Activated T-cell treated with anti-CD3 and anti-CD28 coated beads for 48 hours (primary cell): ENCODE results near the gene DLG2.
"Not testable (repeated sequence)": the region's sequence is repeated elsewhere in the genome, so short reads cannot be mapped to it uniquely, and the experiment has no call there.

ENCODE experiments used
- DNase-seq: peaks from one replicate; pipeline ENCODE4 v3.0.0-alpha.2; 2020; ENCODE audit warnings: low read depth

The DLG2 gene

GRCh38 chr11:83768489-83768888 lies 1858.7 kb downstream of the DLG2 start:
- no peak for DNase-seq

- no peak for DNase-seq
These were observed 1860.2 kb downstream of the DLG2 start for GRCh38 chr11:83766932-83767331.

- no peak for DNase-seq
These were observed 1862.5 kb downstream of the DLG2 start for GRCh38 chr11:83764643-83765042.

- DNase-seq: no peak
These were observed 1866.2 kb downstream of the DLG2 start for GRCh38 chr11:83760932-83761331.

GRCh38 chr11:83759148-83759547 lies 1868.0 kb downstream of the DLG2 start:
- DNase-seq: no peak

- DNase-seq: no peak
These were observed 1876.1 kb downstream of the DLG2 start for GRCh38 chr11:83751041-83751440.

GRCh38 chr11:83746921-83747585 lies 1880.1 kb downstream of the DLG2 start:
- no peak for DNase-seq

GRCh38 chr11:83744620-83745192 lies 1882.4 kb downstream of the DLG2 start:
- no peak for DNase-seq

- DNase-seq: no peak
These were observed 1890.5 kb downstream of the DLG2 start for GRCh38 chr11:83736684-83737083.

- no peak for DNase-seq
These were observed 1893.0 kb downstream of the DLG2 start for GRCh38 chr11:83734120-83734519.

- DNase-seq: not testable (repeated sequence)
These were observed 1895.9 kb downstream of the DLG2 start for GRCh38 chr11:83731288-83731687.

- no peak for DNase-seq
These were observed 1898.9 kb downstream of the DLG2 start for GRCh38 chr11:83728281-83728680.

GRCh38 chr11:83727251-83727650 lies 1899.9 kb downstream of the DLG2 start:
- no peak for DNase-seq

- no peak for DNase-seq
These were observed 1900.8 kb downstream of the DLG2 start for GRCh38 chr11:83726316-83726715.

- no peak for DNase-seq
These were observed 1901.4 kb downstream of the DLG2 start for GRCh38 chr11:83725728-83726127.

- DNase-seq: no peak
These were observed 1901.9 kb downstream of the DLG2 start for GRCh38 chr11:83725269-83725560.

GRCh38 chr11:83723999-83724398 lies 1903.1 kb downstream of the DLG2 start:
- DNase-seq: no peak

- no peak for DNase-seq
These were observed 1904.6 kb downstream of the DLG2 start for GRCh38 chr11:83722392-83723119.

GRCh38 chr11:83721263-83721662 lies 1905.9 kb downstream of the DLG2 start:
- no peak for DNase-seq

- DNase-seq: no peak
These were observed 1906.5 kb downstream of the DLG2 start for GRCh38 chr11:83720675-83721074.

- DNase-seq: no peak
These were observed 1909.6 kb downstream of the DLG2 start for GRCh38 chr11:83717537-83717936.

GRCh38 chr11:83715927-83716535 lies 1911.1 kb downstream of the DLG2 start:
- no peak for DNase-seq

- no peak for DNase-seq
These were observed 1913.4 kb downstream of the DLG2 start for GRCh38 chr11:83713708-83714107.
